ENCODE data around the gene POU5F1. TPM values are rescaled to one million over a fixed set of nuclear protein-coding genes. Genes with fewer than 3 reads are reported as not detected.

Gene POU5F1
- total and polyA plus RNA-seq, 2 of the 4 experiments (the other 2 are of a cell fraction): not detected

DNA sequence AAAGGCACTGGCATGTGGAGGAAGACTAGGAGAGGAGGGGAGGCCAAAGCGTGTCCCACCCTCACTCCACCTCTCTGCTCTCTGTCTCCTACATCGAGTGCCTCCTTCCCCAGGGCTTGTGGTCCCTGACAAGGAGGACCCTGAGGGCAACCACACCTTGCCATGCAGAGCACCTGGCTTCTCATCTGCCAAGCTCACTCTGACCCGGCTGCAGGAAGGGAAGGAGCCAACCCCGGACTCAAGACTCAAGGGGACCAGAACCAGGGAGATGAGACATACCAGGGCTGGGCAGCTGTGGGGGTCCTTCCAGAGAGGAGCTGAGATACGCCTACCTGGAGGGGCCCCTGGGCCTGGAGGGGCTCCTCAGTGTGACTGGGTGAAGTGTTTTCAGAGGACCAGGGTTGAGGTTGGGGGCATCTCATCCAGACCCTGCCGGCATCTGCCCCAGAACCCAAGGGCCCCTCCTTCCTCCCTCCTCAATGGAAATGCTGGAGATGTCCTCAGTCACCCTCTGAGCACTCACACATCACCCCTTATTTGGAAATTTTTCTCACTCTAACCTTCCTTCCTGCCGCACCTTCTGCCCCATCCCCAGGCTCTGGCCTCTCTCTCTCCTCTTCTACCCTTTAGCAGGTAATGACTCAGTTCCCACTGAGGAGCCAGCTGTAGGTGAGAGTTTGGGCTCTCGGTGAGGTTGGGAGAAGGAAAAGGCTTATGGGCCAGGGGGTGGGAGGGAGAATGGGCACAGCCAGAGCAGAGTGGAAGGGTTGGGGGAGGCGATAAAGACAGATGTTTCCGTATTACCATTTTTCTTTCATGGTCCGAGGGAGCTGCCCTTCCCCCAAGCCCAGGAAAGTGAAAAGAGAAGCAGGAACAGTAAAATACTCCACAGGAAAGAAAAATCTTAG, 32.0 kb upstream of the POU5F1 start:
- no peak overlapping the region for H3K9ac ChIP-seq (ENCODE audit: low read depth, low read length)
- intact Hi-C loops (cut with micrococcal nuclease): no loop called here
- TF ChIP-seq RAD21 (IDR thresholded peaks at IDR 0.05; ENCODE audit: low read length): no peak
- no peak for TF ChIP-seq SMC3 (IDR thresholded peaks at IDR 0.05; ENCODE audit: low read depth, low read length)
- TF ChIP-seq NFE2L2 (IDR thresholded peaks at IDR 0.05; ENCODE audit: low read depth, low read length): no peak
- TF ChIP-seq MAZ (IDR thresholded peaks at IDR 0.05; ENCODE audit: borderline replicate concordance, low read depth, low read length): no peak
- TF ChIP-seq, protein P1, sequence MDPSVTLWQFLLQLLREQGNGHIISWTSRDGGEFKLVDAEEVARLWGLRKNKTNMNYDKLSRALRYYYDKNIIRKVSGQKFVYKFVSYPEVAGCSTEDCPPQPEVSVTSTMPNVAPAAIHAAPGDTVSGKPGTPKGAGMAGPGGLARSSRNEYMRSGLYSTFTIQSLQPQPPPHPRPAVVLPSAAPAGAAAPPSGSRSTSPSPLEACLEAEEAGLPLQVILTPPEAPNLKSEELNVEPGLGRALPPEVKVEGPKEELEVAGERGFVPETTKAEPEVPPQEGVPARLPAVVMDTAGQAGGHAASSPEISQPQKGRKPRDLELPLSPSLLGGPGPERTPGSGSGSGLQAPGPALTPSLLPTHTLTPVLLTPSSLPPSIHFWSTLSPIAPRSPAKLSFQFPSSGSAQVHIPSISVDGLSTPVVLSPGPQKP (IDR thresholded peaks at IDR 0.05; ENCODE audit: borderline replicate concordance, low read depth, low read length): no peak
- no peak for TF ChIP-seq CHD1 (IDR thresholded peaks at IDR 0.05; ENCODE audit: low read depth, low read length)
- no peak for TF ChIP-seq RFX5 (IDR thresholded peaks at IDR 0.05; ENCODE audit: low read depth, low read length)
- TF ChIP-seq CEBPB (IDR thresholded peaks at IDR 0.05; ENCODE audit: low read depth, low read length): no peak
- TF ChIP-seq MAFK (IDR thresholded peaks at IDR 0.05; ENCODE audit: low read depth, low read length): no peak
- no peak for TF ChIP-seq RCOR1 (IDR thresholded peaks at IDR 0.05; ENCODE audit: insufficient replicate concordance, low read length)
- no peak for TF ChIP-seq BHLHE40 (IDR thresholded peaks at IDR 0.05; ENCODE audit: low read depth, low read length)
- no peak for TF ChIP-seq FOS (IDR thresholded peaks at IDR 0.05; ENCODE audit: low read depth, low read length)
- TF ChIP-seq, protein P2, sequence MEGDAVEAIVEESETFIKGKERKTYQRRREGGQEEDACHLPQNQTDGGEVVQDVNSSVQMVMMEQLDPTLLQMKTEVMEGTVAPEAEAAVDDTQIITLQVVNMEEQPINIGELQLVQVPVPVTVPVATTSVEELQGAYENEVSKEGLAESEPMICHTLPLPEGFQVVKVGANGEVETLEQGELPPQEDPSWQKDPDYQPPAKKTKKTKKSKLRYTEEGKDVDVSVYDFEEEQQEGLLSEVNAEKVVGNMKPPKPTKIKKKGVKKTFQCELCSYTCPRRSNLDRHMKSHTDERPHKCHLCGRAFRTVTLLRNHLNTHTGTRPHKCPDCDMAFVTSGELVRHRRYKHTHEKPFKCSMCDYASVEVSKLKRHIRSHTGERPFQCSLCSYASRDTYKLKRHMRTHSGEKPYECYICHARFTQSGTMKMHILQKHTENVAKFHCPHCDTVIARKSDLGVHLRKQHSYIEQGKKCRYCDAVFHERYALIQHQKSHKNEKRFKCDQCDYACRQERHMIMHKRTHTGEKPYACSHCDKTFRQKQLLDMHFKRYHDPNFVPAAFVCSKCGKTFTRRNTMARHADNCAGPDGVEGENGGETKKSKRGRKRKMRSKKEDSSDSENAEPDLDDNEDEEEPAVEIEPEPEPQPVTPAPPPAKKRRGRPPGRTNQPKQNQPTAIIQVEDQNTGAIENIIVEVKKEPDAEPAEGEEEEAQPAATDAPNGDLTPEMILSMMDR (conservative IDR thresholded peaks at IDR 0.05; ENCODE audit: low read depth, low read length): no peak
- TF ChIP-seq POLR2A (IDR thresholded peaks at IDR 0.05; ENCODE audit: low read depth, low read length): no peak
- TF ChIP-seq MXI1 (IDR thresholded peaks at IDR 0.05; ENCODE audit: borderline replicate concordance, low read depth, low read length): no peak

More for the DNA sequence above, 32.0 kb upstream of the POU5F1 start:
- Histone ChIP-seq H2AFZ (replicated peaks; ENCODE audit: low read length, poor library complexity) (peak overlapping the region; percentile 45), H2BK20ac (ENCODE audit: low read depth, low read length) (peak overlapping the region; percentile 21), H3K79me1 (ENCODE audit: low read depth in 1 of 2, low read length in 2 of 2) (peaks cover 13 to 41% of the 10 kb centered on the region in 2 experiments; a peak in 3 of 4 replicates), H4K91ac (ENCODE audit: insufficient read depth, low read depth, low read length) (peak overlapping the region; percentile 23), H3K9me3 (ENCODE audit: control insufficient read depth, insufficient read depth, low read length) (peaks cover 2% of the 10 kb centered on the region; the same call in 1 of the 2 replicates), H3K18ac (ENCODE audit: low read depth, low read length) (no peak overlapping the region), H3K27me3 (ENCODE audit: control insufficient read depth, insufficient read depth, low read length) (no peaks in the 10 kb centered on the region), H3K27ac (ENCODE audit: insufficient read depth, low read length) (peak overlapping the region; percentile 2; the same call in 1 of the 2 replicates), H2BK15ac (ENCODE audit: low read depth, low read length) (peak overlapping the region; percentile 78; the same call in 1 of the 3 replicates), H3K36me3 (ENCODE audit: control insufficient read depth, insufficient read depth, low read length) (0 out of 2 replicates have a peak, but pooled peaks cover 1% of the 10 kb centered on the region), H4K5ac (ENCODE audit: low read depth, low read length) (peak overlapping the region; percentile 63; the same call in 1 of the 2 replicates), H2BK120ac (ENCODE audit: low read depth, low read length) (peak overlapping the region; percentile 41; the same call in 1 of the 2 replicates), H4K8ac (ENCODE audit: low read depth in 2 of 2, low read length in 2 of 2) (peak overlapping the region in 1 of 2 experiments; percentile 48; a peak in 1 of 4 replicates), H3K4me1 (ENCODE audit: control insufficient read depth, insufficient read depth, low read length) (peaks cover 6% of the 10 kb centered on the region; the same call in 1 of the 2 replicates), H2BK5ac (ENCODE audit: low read depth, low read length, poor library complexity, severe bottlenecking) (no peak overlapping the region), H2AK5ac (ENCODE audit: low read depth, low read length) (peak overlapping the region; percentile 63), H3K4me2 (ENCODE audit: low read depth, low read length) (no peak overlapping the region), H3K56ac (ENCODE audit: extremely low read depth, insufficient read depth, low read length) (no peak overlapping the region; the same call in 1 of the 2 replicates), H3K23ac (ENCODE audit: low read depth, low read length) (no peak overlapping the region), H3K4ac (ENCODE audit: low read depth, low read length) (peak overlapping the region; percentile 67), H2AK9ac (replicated peaks; ENCODE audit: low read depth, low read length, poor library complexity) (peak overlapping the region; percentile 71), H3K9me1 (ENCODE audit: insufficient read depth, low read length) (peaks cover 9% of the 10 kb centered on the region; the same call in 1 of the 2 replicates), H3K14ac (replicated peaks; ENCODE audit: low read depth, low read length) (no peak overlapping the region; the same call in 1 of the 2 replicates), H4K20me1 (ENCODE audit: insufficient read depth, low read length) (no peaks in the 10 kb centered on the region), H3K4me3 (ENCODE audit: insufficient read depth, low read depth, low read length) (no peak overlapping the region)
- ChIA-PET POLR2A (ENCODE audit: unreplicated experiment) (interaction anchor here (0.6 kb wide), 1 partner anchor 59 kb away, joined by 3 read pairs; no protein-coding TSS in a partner anchor), CTCF (interaction anchor here (1.0 kb wide), 1 partner anchor 164 kb away, joined by 3 read pairs; no protein-coding TSS in a partner anchor)
- no TSS peak for BruUV-seq (replicated peaks)
- dilution Hi-C loops (cut with HindIII; ENCODE audit: low sequenced_read_pairs, unreplicated experiment) (no loop called here), in situ Hi-C loops (cut with MboI; ENCODE audit: low sequenced_read_pairs) (no loop called here)
- no CpG with 5 or more reads among the region's 11 CpGs for whole genome bisulfite sequencing, 2 experiments (ENCODE audit: extremely low coverage in 2 of 2, insufficient read length in 1 of 2)
- ATAC-seq (ENCODE audit: low read depth): no peak
- DNase-seq: no peak
